Body of pancreas (tissue), 4 donors: ENCODE measurements around the gene RND2. TPM values are rescaled to one million over a fixed set of nuclear protein-coding genes. Genes with fewer than 3 reads are reported as not detected.

Source experiments
- ATAC-seq: fragments of 150-250 bp; one replicate; pipeline ENCODE4 v1.9.1; 2016
- DNase-seq, 4 donors: peaks; one replicate each; pipeline ENCODE4 v3.0.0-alpha.2; 2019
- H3K27ac ChIP-seq, 4 donors: fragments of 200-600 bp; sonication (generic); 1 replicate in 3 of 4; 2 replicates in 1 of 4; pipeline versions ENCODE4 v1.5.1 to v1.6.1; 2016 to 2019; ENCODE audit warnings: mild to moderate bottlenecking in 1 of 4, mixed read lengths in 1 of 4, moderate library complexity in 1 of 4
- H3K27me3 ChIP-seq, 2 donors: fragments of 200-600 bp; sonication (generic); one replicate each; pipeline ENCODE4 v1.6.0; 2016; ENCODE audit warnings: mild to moderate bottlenecking in 1 of 2
- H3K36me3 ChIP-seq, 2 donors: fragments of 200-600 bp; sonication (generic); replicated peaks in 1 of 2; 2 replicates each; pipeline ENCODE4 v1.5.1; 2016; ENCODE audit warnings: low read depth in 2 of 2; ENCODE audit not compliant: insufficient read depth in 1 of 2
- H3K4me1 ChIP-seq: fragments of 200-600 bp; sonication (generic); one replicate; pipeline ENCODE4 v1.6.0; 2016
- H3K4me3 ChIP-seq, 2 donors: fragments of 200-600 bp; sonication (generic); 1 replicate in 1 of 2; 2 replicates in 1 of 2; pipeline ENCODE4 v1.5.1; 2016 to 2019
- H3K9me3 ChIP-seq, 3 donors: fragments of 200-600 bp; sonication (generic); 1 replicate in 2 of 3; 2 replicates in 1 of 3; pipeline ENCODE4 v1.5.1; 2016
- CTCF ChIP-seq, 7 experiments: fragments of 450-650 bp in 4 of 7; fragments of 200-600 bp in 3 of 7; sonication (generic) in 3 of 7; IDR thresholded peaks; one replicate each; pipeline ENCODE4 v1.5.1; 2016 to 2019; ENCODE audit warnings: antibody characterized with exemption in 7 of 7
- POLR2A ChIP-seq, 3 donors: fragments of 450-650 bp; IDR thresholded peaks; one replicate each; pipeline ENCODE4 v1.6.1; 2016; ENCODE audit warnings: antibody characterized with exemption in 3 of 3, mild to moderate bottlenecking in 2 of 3
- WGBS, 2 donors: methylation state at CpG; one replicate each; pipeline ENCODE4 v1.1.5; 2017; 5-methylcytosine and 5-hydroxymethylcytosine counted together
- intact Hi-C: fragments of 100-400 bp; cut with DNase I; formaldehyde crosslinking; loops from one replicate; pipeline ENCODE4 v1.15.1; 2023
- total RNA-seq, 2 donors: library from RNA; depleted of rRNA; stranded (reverse); fragments of >200 nt; gene quantifications; one replicate each; pipeline ENCODE4 v1.1.0, GENCODE V29; 2016

RND2 gene
- total RNA-seq, 2 donors from 2014 or later, result 0.33 to 0.52 TPM

DNA sequence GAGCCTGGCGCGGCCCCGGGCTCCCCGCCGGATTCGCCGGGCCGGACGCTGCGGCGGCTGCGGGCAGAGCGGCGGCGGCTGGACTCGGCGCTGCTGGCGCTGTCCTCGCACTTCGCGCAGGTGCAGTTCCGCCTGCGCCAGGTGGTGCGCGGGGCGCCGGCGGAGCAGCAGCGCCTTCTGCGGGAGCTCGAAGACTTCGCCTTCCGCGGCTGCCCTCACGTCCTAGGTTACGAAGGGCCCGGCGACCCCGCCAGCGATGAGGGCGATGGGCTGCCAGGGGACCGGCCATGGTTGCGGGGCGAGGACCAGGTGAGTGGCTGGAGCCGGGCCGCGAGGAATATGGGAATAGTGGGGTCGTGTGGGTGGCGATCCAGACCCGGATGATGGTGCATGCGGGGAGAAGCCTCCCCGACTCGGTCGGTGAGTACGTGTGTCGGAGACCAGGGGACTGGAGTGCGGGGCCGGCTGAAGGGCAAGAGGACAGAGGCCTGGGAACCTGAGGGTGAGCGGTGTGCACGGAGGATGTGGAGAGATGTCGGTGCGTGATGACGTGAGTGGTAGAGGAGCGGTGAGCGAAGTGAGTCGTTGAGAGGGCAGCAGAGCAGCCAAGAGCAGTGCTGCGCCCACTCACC is 44.1 kb upstream of the RND2 start:
- peak in 4 of 7 experiments; percentile 32 to 52 (median 41) for TF ChIP-seq CTCF (IDR thresholded peaks at IDR 0.05)
- TF ChIP-seq POLR2A (IDR thresholded peaks at IDR 0.05), result no peak
- 0% methylated on average over 20 to 55 of the region's 67 CpGs for WGBS, 2 donors
- ATAC-seq, result peak; percentile 80
- no peaks in the 10 kb centered on the region for H3K36me3 ChIP-seq
- DNase-seq, result peak; percentile 48 to 68 (median 54)
- H3K9me3 ChIP-seq, result no peaks in the 10 kb centered on the region
- H3K4me3 ChIP-seq, result peak overlapping the region; percentile 25 to 54
- H3K4me1 ChIP-seq, result peaks cover 36% of the 10 kb centered on the region
- intact Hi-C loops, result no loop called here
- H3K27me3 ChIP-seq, result no peaks in the 10 kb centered on the region
- peak overlapping the region; percentile 59 to 93 (median 78) for H3K27ac ChIP-seq

DNA sequence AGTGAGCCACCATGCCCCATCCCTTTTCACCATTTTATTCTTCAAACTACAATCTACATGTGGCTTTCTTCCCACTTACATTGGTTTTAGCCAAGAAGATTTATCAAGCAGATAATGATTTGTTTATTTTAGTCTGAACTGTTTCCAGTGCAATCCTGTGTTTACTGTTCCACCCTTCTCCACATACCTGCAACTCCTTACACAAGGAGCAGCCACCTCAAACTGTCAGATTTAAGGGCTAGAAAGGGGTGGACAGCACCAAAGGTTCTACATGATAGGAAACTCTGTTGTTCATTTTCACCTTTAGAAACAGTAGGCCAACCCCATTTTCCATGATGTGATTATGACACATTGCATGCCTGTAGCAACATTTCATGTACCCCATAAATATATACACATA is 42.8 kb upstream of the RND2 start:
- DNase-seq (no peak), ATAC-seq (no peak)
- Histone ChIP-seq H3K9me3 (no peaks in the 10 kb centered on the region), H3K36me3 (peaks cover 0 to 2% of the 10 kb centered on the region in 2 donors), H3K27me3 (no peaks in the 10 kb centered on the region), H3K27ac (peak overlapping the region in 1 of 4 donors; percentile 41), H3K4me3 (no peak overlapping the region), H3K4me1 (peaks cover 36% of the 10 kb centered on the region)
- intact Hi-C loops, result no loop called here
- TF ChIP-seq CTCF (IDR thresholded peaks at IDR 0.05) (no peak), POLR2A (IDR thresholded peaks at IDR 0.05) (no peak)

DNA sequence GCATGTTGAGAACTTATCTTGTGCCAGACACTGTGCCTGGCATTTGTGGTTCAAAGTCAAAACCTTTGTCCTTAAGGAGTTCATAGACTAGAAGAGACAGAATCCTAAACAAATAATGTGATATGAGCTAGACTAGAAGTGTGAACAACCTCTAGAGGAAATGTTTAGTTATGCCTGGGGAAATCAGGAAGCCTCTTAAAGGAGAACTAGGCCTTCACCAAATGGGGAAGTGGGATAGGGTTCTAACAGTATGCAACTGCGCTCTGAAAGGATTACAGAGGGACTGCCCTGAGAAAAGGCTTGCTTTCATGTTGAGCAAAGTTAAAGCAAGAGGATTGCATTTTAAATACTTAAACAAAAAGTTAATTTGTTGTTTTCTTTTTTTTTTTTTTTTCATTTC is 39.8 kb upstream of the RND2 start:
- TF ChIP-seq CTCF (IDR thresholded peaks at IDR 0.05), result no peak
- no peak for TF ChIP-seq POLR2A (IDR thresholded peaks at IDR 0.05)
- peaks cover 14 to 20% of the 10 kb centered on the region in 2 donors for H3K36me3 ChIP-seq
- H3K4me1 ChIP-seq, result peaks cover 25% of the 10 kb centered on the region
- intact Hi-C loops, result no loop called here
- WGBS, 2 donors, result 0% methylated on average over 1 of the region's 1 CpG
- no peaks in the 10 kb centered on the region for H3K9me3 ChIP-seq
- DNase-seq (no peak), ATAC-seq (no peak)
- peak overlapping the region in 2 of 4 donors; percentile 51 to 70 for H3K27ac ChIP-seq
- no peaks in the 10 kb centered on the region for H3K27me3 ChIP-seq
- no peak overlapping the region for H3K4me3 ChIP-seq

GRCh38 chr17:42989141-42989540 is 35.9 kb upstream of the RND2 start:
- H3K36me3 ChIP-seq, result peaks cover 29 to 30% of the 10 kb centered on the region in 2 donors
- ATAC-seq (no peak), DNase-seq (no peak)
- TF ChIP-seq CTCF (IDR thresholded peaks at IDR 0.05) (no peak), POLR2A (IDR thresholded peaks at IDR 0.05) (no peak)
- peaks cover 10% of the 10 kb centered on the region for H3K4me1 ChIP-seq
- H3K27ac ChIP-seq, result no peak overlapping the region
- no peaks in the 10 kb centered on the region for H3K27me3 ChIP-seq
- H3K4me3 ChIP-seq, result no peak overlapping the region
- WGBS, 2 donors, result 70 to 85% methylated on average over 5 of the region's 5 CpGs
- intact Hi-C loops, result no loop called here
- no peaks in the 10 kb centered on the region for H3K9me3 ChIP-seq
